Measurements from ENCODE around the gene NCMAP. TPM values are rescaled to one million over a fixed set of nuclear protein-coding genes. Genes with fewer than 3 reads are reported as not detected.

NCMAP gene
- total RNA-seq, 1 experiment from 2014 or later, result 78.8 TPM

- no peak for DNase-seq
- TF ChIP-seq CTCF (IDR thresholded peaks at IDR 0.05; ENCODE audit: unreplicated experiment), result no peak
- no peak overlapping the region for H3K27ac Mint-ChIP-seq (ENCODE audit: unreplicated experiment)
- H3K4me3 Mint-ChIP-seq (ENCODE audit: low read depth, unreplicated experiment), result no peak overlapping the region
- peaks cover 12% of the 10 kb centered on the region for H3K4me1 Mint-ChIP-seq (ENCODE audit: low read depth, unreplicated experiment)
- no TSS peak for BruUV-seq (replicated peaks)
- H3K36me3 Mint-ChIP-seq (ENCODE audit: insufficient read depth, unreplicated experiment), result peaks cover 3% of the 10 kb centered on the region
- intact Hi-C loops (cut with micrococcal nuclease; ENCODE audit: unreplicated experiment), result no loop called here
- H3K27me3 Mint-ChIP-seq (ENCODE audit: unreplicated experiment), result no peaks in the 10 kb centered on the region
- no peaks in the 10 kb centered on the region for H3K9me3 Mint-ChIP-seq (ENCODE audit: low read depth, unreplicated experiment)
- CTCF ChIA-PET, result interaction anchor here (0.6 kb wide), 1 partner anchor 26 kb away, joined by 3 read pairs; no protein-coding TSS in a partner anchor
Observed at GRCh38 chr1:24619376-24619775, 63.5 kb downstream of the NCMAP start.

GRCh38 chr1:24620678-24621077, 64.8 kb downstream of the NCMAP start:
- no peaks in the 10 kb centered on the region for H3K9me3 Mint-ChIP-seq (ENCODE audit: low read depth, unreplicated experiment)
- H3K27me3 Mint-ChIP-seq (ENCODE audit: unreplicated experiment), result no peaks in the 10 kb centered on the region
- DNase-seq, result no peak
- intact Hi-C loops (cut with micrococcal nuclease; ENCODE audit: unreplicated experiment), result no loop called here
- no peak for TF ChIP-seq CTCF (IDR thresholded peaks at IDR 0.05; ENCODE audit: unreplicated experiment)
- peaks cover 3% of the 10 kb centered on the region for H3K36me3 Mint-ChIP-seq (ENCODE audit: insufficient read depth, unreplicated experiment)
- CTCF ChIA-PET, result interaction anchor here (0.7 kb wide), 1 partner anchor 26 kb away, joined by 3 read pairs; no protein-coding TSS in a partner anchor
- no peak overlapping the region for H3K27ac Mint-ChIP-seq (ENCODE audit: unreplicated experiment)
- BruUV-seq (replicated peaks), result no TSS peak
- H3K4me1 Mint-ChIP-seq (ENCODE audit: low read depth, unreplicated experiment), result peaks cover 12% of the 10 kb centered on the region
- no peak overlapping the region for H3K4me3 Mint-ChIP-seq (ENCODE audit: low read depth, unreplicated experiment)

GRCh38 chr1:24621121-24621520, 65.2 kb downstream of the NCMAP start:
- DNase-seq, result no peak
- no peaks in the 10 kb centered on the region for H3K27me3 Mint-ChIP-seq (ENCODE audit: unreplicated experiment)
- peaks cover 3% of the 10 kb centered on the region for H3K36me3 Mint-ChIP-seq (ENCODE audit: insufficient read depth, unreplicated experiment)
- intact Hi-C loops (cut with micrococcal nuclease; ENCODE audit: unreplicated experiment), result no loop called here
- H3K9me3 Mint-ChIP-seq (ENCODE audit: low read depth, unreplicated experiment), result no peaks in the 10 kb centered on the region
- CTCF ChIA-PET, result interaction anchor here (0.7 kb wide), 1 partner anchor 25 kb away, joined by 3 read pairs; no protein-coding TSS in a partner anchor
- H3K27ac Mint-ChIP-seq (ENCODE audit: unreplicated experiment), result peak overlapping the region; percentile 51
- H3K4me3 Mint-ChIP-seq (ENCODE audit: low read depth, unreplicated experiment), result no peak overlapping the region
- no peak for TF ChIP-seq CTCF (IDR thresholded peaks at IDR 0.05; ENCODE audit: unreplicated experiment)
- H3K4me1 Mint-ChIP-seq (ENCODE audit: low read depth, unreplicated experiment), result peaks cover 12% of the 10 kb centered on the region
- no TSS peak for BruUV-seq (replicated peaks)

- Mint-ChIP-seq H3K36me3 (ENCODE audit: insufficient read depth, unreplicated experiment) (peaks cover 3% of the 10 kb centered on the region), H3K27me3 (ENCODE audit: unreplicated experiment) (no peaks in the 10 kb centered on the region), H3K9me3 (ENCODE audit: low read depth, unreplicated experiment) (no peaks in the 10 kb centered on the region), H3K4me1 (ENCODE audit: low read depth, unreplicated experiment) (peaks cover 12% of the 10 kb centered on the region), H3K4me3 (ENCODE audit: low read depth, unreplicated experiment) (no peak overlapping the region), H3K27ac (ENCODE audit: unreplicated experiment) (no peak overlapping the region)
- no peak for DNase-seq
- TF ChIP-seq CTCF (IDR thresholded peaks at IDR 0.05; ENCODE audit: unreplicated experiment), result no peak
- intact Hi-C loops (cut with micrococcal nuclease; ENCODE audit: unreplicated experiment), result no loop called here
- CTCF ChIA-PET, result no interaction called here
- BruUV-seq (replicated peaks), result no TSS peak
Observed at GRCh38 chr1:24622218-24622617, 66.3 kb downstream of the NCMAP start.
